Common myeloid progenitor, CD34-positive (primary cell): Measurements from ENCODE around the gene MAPK6.

Experiments used
- CTCF ChIA-PET: fragments of 350-600 bp; sonication (Branson Sonifier 250); formaldehyde crosslinking; loops from one replicate; lab custom pipeline; 2021; ENCODE audit warnings: antibody characterized with exemption; lab: Charles Lee
- POLR2A ChIA-PET: fragments of 350-600 bp; sonication (Branson Sonifier 250); formaldehyde crosslinking; loops from one replicate; lab custom pipeline; 2021; ENCODE audit warnings: antibody characterized with exemption; lab: Charles Lee
- DNase-seq, 3 donors: peaks; one replicate each; pipeline versions ENCODE4 v3.0.0 to v3.0.0-alpha.2; 2013
- H3K27ac ChIP-seq, 2 experiments: 1 replicate in 1 of 2; 2 replicates in 1 of 2; pipeline ENCODE4 v1.7.0; 2013; ENCODE audit warnings: inconsistent platforms in 2 of 2, low read length in 2 of 2, mild to moderate bottlenecking in 2 of 2, low read depth in 1 of 2, moderate library complexity in 1 of 2; ENCODE audit not compliant: severe bottlenecking in 2 of 2, insufficient read depth in 1 of 2, poor library complexity in 1 of 2
- H3K27me3 ChIP-seq, 5 experiments: replicated peaks in 2 of 5; 1 replicate in 3 of 5; 2 replicates in 2 of 5; pipeline versions ENCODE4 v1.6.1 to v1.7.0; 2013; ENCODE audit warnings: low read length in 4 of 5, mild to moderate bottlenecking in 2 of 5, moderate library complexity in 2 of 5, inconsistent platforms in 1 of 5; ENCODE audit not compliant: insufficient read depth in 5 of 5, control insufficient read depth in 4 of 5
- H3K36me3 ChIP-seq, 4 experiments: 1 replicate in 2 of 4; 2 replicates in 2 of 4; pipeline versions ENCODE4 v1.6.1 to v1.7.0; 2013; ENCODE audit warnings: low read length in 3 of 4, control low read depth in 1 of 4, mild to moderate bottlenecking in 1 of 4; ENCODE audit not compliant: control insufficient read depth in 4 of 4, insufficient read depth in 4 of 4
- H3K4me1 ChIP-seq, 4 experiments: 1 replicate in 3 of 4; 2 replicates in 1 of 4; pipeline versions ENCODE4 v1.6.1 to v1.7.1; 2013; ENCODE audit warnings: low read length in 3 of 4, mild to moderate bottlenecking in 3 of 4, control low read depth in 1 of 4, inconsistent platforms in 1 of 4, moderate library complexity in 1 of 4; ENCODE audit not compliant: control insufficient read depth in 4 of 4, insufficient read depth in 4 of 4; ENCODE audit errors: control extremely low read depth in 1 of 4
- H3K4me3 ChIP-seq, 7 experiments: 1 replicate in 4 of 7; 2 replicates in 3 of 7; pipeline versions ENCODE4 v1.5.1 to v1.7.0; 2013; ENCODE audit warnings: mild to moderate bottlenecking in 7 of 7, low read length in 6 of 7, moderate library complexity in 6 of 7, inconsistent platforms in 2 of 7, low read depth in 2 of 7, control low read depth in 1 of 7; ENCODE audit not compliant: insufficient read depth in 4 of 7, control insufficient read depth in 1 of 7; ENCODE audit errors: extremely low read depth in 1 of 7
- H3K9me3 ChIP-seq, 5 experiments: 1 replicate in 4 of 5; 2 replicates in 1 of 5; pipeline versions ENCODE4 v1.6.1 to v1.7.1; 2013; ENCODE audit warnings: low read length in 4 of 5, mild to moderate bottlenecking in 2 of 5, inconsistent platforms in 1 of 5, low read depth in 1 of 5, moderate library complexity in 1 of 5; ENCODE audit not compliant: control insufficient read depth in 4 of 5, insufficient read depth in 2 of 5; ENCODE audit errors: control extremely low read depth in 1 of 5
- WGBS: methylation state at CpG from one replicate; pipeline ENCODE4 v1.1.5; 2013; ENCODE audit not compliant: insufficient coverage; 5-methylcytosine and 5-hydroxymethylcytosine counted together

Gene MAPK6

DNA sequence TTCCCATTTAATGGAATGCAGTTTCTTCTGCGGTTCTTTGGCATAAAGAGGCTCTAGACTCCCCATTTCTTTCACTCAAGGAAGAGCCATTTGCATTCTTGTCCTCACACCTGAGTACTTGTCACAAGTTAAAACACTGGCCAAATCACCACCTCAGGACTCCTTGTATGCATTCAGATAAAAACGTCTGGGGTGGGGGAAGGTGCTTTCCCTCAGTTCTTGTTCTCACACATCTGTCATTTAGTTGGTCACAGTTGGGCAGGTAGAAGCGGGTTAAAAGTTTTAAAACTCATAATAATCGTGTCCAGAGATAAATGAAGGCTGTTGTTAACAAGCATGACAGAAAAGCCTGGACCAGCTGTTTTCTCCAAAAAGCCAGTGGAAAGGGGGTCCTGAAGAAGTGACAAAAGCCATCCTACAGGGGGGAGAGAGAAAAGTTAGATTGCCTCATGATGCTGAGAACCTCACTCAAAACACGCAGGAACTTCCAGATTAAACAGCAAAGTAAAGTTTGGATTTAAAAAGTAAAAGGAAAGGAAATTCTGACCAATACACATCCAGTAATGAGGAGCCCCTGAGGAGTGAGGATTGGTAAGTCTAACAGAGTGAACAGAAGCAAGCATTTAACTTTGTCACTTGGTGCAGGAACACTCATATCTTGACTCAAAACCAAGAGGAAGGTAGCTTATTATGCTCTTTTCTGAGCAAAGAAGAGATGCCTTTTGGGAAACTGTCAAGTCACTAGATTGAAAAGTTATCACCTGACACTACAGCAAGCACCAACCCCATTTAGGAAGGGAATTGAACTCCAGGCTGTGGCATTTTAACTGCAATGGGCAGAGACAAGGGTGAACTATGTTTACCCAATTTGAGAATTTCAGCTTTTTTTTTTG lies 90.8 kb downstream of the MAPK6 start:
- no peak for DNase-seq
- Histone ChIP-seq H3K4me3 (no peak overlapping the region), H3K9me3 (no peaks in the 10 kb centered on the region), H3K4me1 (peaks cover 0 to 11% (median 5%) of the 10 kb centered on the region in 4 experiments), H3K27ac (no peak overlapping the region), H3K27me3 (peaks cover 0 to 8% (median 0%) of the 10 kb centered on the region in 5 experiments), H3K36me3 (no peaks in the 10 kb centered on the region)
- ChIA-PET CTCF (interaction anchor here (0.9 to 3.1 kb wide), 4 partner anchors 12 to 135 kb away, joined by 3 to 10 read pairs (median 5); no protein-coding TSS in a partner anchor), POLR2A (no interaction called here)
- 87% methylated on average over 3 of the region's 5 CpGs for WGBS

DNA sequence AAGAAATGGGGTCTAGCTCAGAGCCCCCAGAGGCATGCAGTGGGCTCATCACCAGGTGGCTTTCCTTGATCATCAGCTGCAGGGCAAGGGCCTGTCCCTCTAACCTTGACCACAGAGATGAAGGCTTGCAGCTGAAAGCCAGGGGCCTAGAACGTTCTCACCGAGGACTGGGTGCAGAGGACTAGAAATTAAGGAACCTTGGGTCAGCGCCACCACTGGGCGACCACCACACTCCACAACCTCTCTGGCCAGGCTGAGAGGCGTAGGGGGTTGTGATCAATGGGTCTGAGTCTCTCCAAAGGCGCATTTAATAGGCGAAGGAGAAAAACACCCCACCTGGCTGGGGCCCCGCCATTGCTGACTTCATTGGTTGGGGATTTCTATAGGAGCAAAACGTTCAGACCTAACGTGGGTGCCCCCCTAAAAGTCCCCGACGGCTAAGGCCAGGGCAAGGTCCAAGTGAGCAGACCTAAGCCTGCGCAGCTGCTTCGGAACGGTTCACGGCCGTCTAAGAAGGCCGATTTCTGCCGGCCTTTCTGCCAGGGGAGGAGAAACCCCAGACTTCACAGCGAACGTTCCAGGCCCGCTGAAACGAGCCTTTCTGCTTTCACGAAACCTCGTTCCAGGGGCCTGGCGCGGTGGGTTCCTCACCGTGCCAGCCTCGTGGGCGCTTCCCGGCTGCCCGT lies 92.6 kb downstream of the MAPK6 start:
- no peaks in the 10 kb centered on the region for H3K9me3 ChIP-seq
- peaks cover 0 to 8% (median 0%) of the 10 kb centered on the region in 5 experiments for H3K27me3 ChIP-seq
- ChIA-PET CTCF (interaction anchor here (0.6 to 5.1 kb wide), 8 partner anchors 12 to 90 kb away, joined by 3 to 25 read pairs (median 6); no protein-coding TSS in a partner anchor), POLR2A (no interaction called here)
- peak overlapping the region in 5 of 7 experiments; percentile 37 to 76 (median 58) for H3K4me3 ChIP-seq
- H3K27ac ChIP-seq, result no peak overlapping the region
- DNase-seq, result no peak
- 47% methylated on average over 30 of the region's 32 CpGs for WGBS
- peaks cover 5 to 25% (median 11%) of the 10 kb centered on the region in 4 experiments for H3K4me1 ChIP-seq
- H3K36me3 ChIP-seq, result no peaks in the 10 kb centered on the region

DNA sequence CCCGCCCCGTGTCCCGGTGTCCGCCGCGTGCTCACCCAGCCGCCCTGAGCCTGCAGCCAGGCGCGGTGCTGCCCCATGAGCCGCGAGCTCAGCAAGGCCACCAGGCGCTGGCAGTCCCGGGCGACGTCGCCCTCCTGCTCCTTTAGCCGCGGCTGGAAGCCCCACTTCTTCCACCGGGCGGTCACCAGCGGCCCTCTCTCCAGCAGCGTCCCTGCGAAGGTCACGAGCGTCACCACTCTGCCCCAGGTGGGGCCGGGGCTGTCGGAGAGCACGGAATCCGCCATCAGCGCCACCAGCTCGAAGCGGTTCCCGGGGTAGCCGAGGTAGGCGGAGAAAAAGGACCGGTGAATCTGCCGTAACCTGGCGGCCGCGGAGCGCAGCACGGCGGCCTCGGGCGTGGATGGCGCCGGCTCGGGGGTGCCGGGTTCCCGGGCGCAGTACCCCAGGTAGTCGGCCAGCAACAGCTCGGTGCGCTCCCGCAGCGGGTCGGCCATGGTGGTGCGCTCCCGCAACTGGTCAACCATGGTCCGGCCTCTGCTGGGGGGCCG lies 93.3 kb downstream of the MAPK6 start:
- Histone ChIP-seq H3K27ac (no peak overlapping the region), H3K9me3 (no peaks in the 10 kb centered on the region), H3K36me3 (no peaks in the 10 kb centered on the region), H3K27me3 (peaks cover 0 to 8% (median 0%) of the 10 kb centered on the region in 5 experiments), H3K4me3 (peak overlapping the region in 6 of 7 experiments; percentile 22 to 76 (median 54)), H3K4me1 (peaks cover 5 to 25% (median 12%) of the 10 kb centered on the region in 4 experiments)
- peak in 2 of 3 donors; percentile 53 to 67 for DNase-seq
- POLR2A ChIA-PET, result no interaction called here
- CTCF ChIA-PET, result interaction anchor here (1.0 to 5.1 kb wide), 6 partner anchors 12 to 91 kb away, joined by 3 to 25 read pairs (median 6); no protein-coding TSS in a partner anchor
- WGBS, result 2% methylated on average over 60 of the region's 61 CpGs

- CTCF ChIA-PET, result interaction anchor here (1.5 to 5.1 kb wide), 3 partner anchors 13 to 32 kb away, joined by 4 to 25 read pairs (median 8); no protein-coding TSS in a partner anchor
- DNase-seq, result no peak
- H3K27me3 ChIP-seq, result peaks cover 0 to 8% (median 0%) of the 10 kb centered on the region in 5 experiments
- H3K4me1 ChIP-seq, result peaks cover 5 to 25% (median 12%) of the 10 kb centered on the region in 4 experiments
- WGBS, result 100% methylated on average over 2 of the region's 3 CpGs
- POLR2A ChIA-PET, result no interaction called here
- no peak overlapping the region for H3K4me3 ChIP-seq
- H3K36me3 ChIP-seq, result no peaks in the 10 kb centered on the region
- H3K9me3 ChIP-seq, result no peaks in the 10 kb centered on the region
- H3K27ac ChIP-seq, result no peak overlapping the region
Measured at GRCh38 chr15:52113235-52113634, 94.2 kb downstream of the MAPK6 start.

DNA sequence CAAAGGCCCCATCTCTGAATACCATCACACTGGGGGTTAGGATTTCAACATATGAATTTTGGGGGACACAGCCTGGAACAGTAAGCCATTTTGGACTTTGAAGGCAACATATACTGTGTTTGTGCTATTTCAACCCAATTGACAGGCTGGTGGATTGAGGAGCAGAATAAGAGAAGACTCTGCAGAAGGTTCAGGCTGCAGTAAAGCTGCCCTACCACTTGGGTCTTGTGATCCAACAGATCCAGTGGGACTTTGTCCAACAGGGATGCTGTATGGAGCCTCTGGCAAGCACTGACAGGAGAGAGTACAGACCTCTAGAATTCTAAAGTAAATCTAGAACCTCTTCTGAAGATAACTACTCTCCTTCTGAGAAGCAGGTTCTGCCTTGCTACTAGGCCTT lies 94.7 kb downstream of the MAPK6 start:
- CTCF ChIA-PET, result interaction anchor here (0.6 to 5.1 kb wide), 2 partner anchors 25 kb away, joined by 3 to 25 read pairs; no protein-coding TSS in a partner anchor
- peaks cover 0 to 8% (median 0%) of the 10 kb centered on the region in 5 experiments for H3K27me3 ChIP-seq
- no peaks in the 10 kb centered on the region for H3K9me3 ChIP-seq
- no peak overlapping the region for H3K4me3 ChIP-seq
- no peak overlapping the region for H3K27ac ChIP-seq
- peaks cover 5 to 25% (median 12%) of the 10 kb centered on the region in 4 experiments for H3K4me1 ChIP-seq
- H3K36me3 ChIP-seq, result no peaks in the 10 kb centered on the region
- POLR2A ChIA-PET, result no interaction called here
- DNase-seq, result no peak

GRCh38 chr15:52114261-52115055 lies 95.4 kb downstream of the MAPK6 start:
- POLR2A ChIA-PET, result interaction anchor here (0.6 kb wide), 1 partner anchor 17 kb away, joined by 3 read pairs; no protein-coding TSS in a partner anchor
- H3K27ac ChIP-seq, result no peak overlapping the region
- no peak overlapping the region for H3K4me3 ChIP-seq
- CTCF ChIA-PET, result interaction anchor here (1.8 to 5.1 kb wide), 2 partner anchors 8 to 24 kb away, joined by 4 to 25 read pairs; no protein-coding TSS in a partner anchor
- no peaks in the 10 kb centered on the region for H3K36me3 ChIP-seq
- H3K27me3 ChIP-seq, result peaks cover 0 to 8% (median 0%) of the 10 kb centered on the region in 5 experiments
- H3K4me1 ChIP-seq, result peaks cover 5 to 25% (median 12%) of the 10 kb centered on the region in 4 experiments
- no peak for DNase-seq
- no peaks in the 10 kb centered on the region for H3K9me3 ChIP-seq
- 93% methylated on average over 4 of the region's 5 CpGs for WGBS
